Mesothelial cell of epicardium (in vitro differentiated cells): ENCODE measurements around the gene ITPKC. TPM values are rescaled to one million over a fixed set of nuclear protein-coding genes. Genes with fewer than 3 reads are reported as not detected.
A peak's percentile ranks its signal among the peaks of the same experiment; 100 is the strongest.

Experiments
- DNase-seq, 2 experiments: peaks; one replicate each; pipeline ENCODE4 v3.0.0; 2021; ENCODE audit warnings: low spot score in 2 of 2; ENCODE audit not compliant: unreplicated experiment in 2 of 2
- H3K27ac Mint-ChIP-seq: 2 replicates; pipeline ENCODE4 v1.8.0; 2021; ENCODE audit warnings: mixed read lengths
- H3K27me3 Mint-ChIP-seq: 2 replicates; pipeline ENCODE4 v1.8.0; 2021; ENCODE audit warnings: low read depth, mixed read lengths
- H3K36me3 Mint-ChIP-seq: 2 replicates; pipeline ENCODE4 v1.8.0; 2021; ENCODE audit warnings: mixed read lengths
- H3K4me1 Mint-ChIP-seq: 2 replicates; pipeline ENCODE4 v1.8.0; 2021; ENCODE audit warnings: mixed read lengths
- H3K4me3 Mint-ChIP-seq: 2 replicates; pipeline ENCODE4 v1.8.0; 2021; ENCODE audit warnings: mild to moderate bottlenecking, moderate library complexity, mixed read lengths
- H3K9me3 Mint-ChIP-seq: 2 replicates; pipeline ENCODE4 v1.8.0; 2021; ENCODE audit warnings: mixed read lengths
- CTCF ChIP-seq: fragments of 200-600 bp; sonication (generic); IDR thresholded peaks from one replicate; pipeline ENCODE4 v1.5.0; 2021; ENCODE audit warnings: antibody characterized with exemption; ENCODE audit not compliant: unreplicated experiment
- total RNA-seq: library from RNA; stranded (reverse); gene quantifications from 3 replicates; pipeline ENCODE4 v1.2.1, GENCODE V29; 2021

Gene ITPKC
- total RNA-seq, 1 donor from 2014 or later = 28.3 TPM

GRCh38 chr19:40709817-40710216, 7.1 kb upstream of the ITPKC start:
- no peaks in the 10 kb centered on the region for H3K9me3 Mint-ChIP-seq
- H3K4me3 Mint-ChIP-seq = no peak overlapping the region
- no peak overlapping the region for H3K27ac Mint-ChIP-seq
- no peak for DNase-seq
- H3K4me1 Mint-ChIP-seq = peaks cover 10% of the 10 kb centered on the region
- TF ChIP-seq CTCF = no peak
- H3K27me3 Mint-ChIP-seq = no peaks in the 10 kb centered on the region
- H3K36me3 Mint-ChIP-seq = peaks cover 33% of the 10 kb centered on the region

GRCh38 chr19:40713939-40714338, 3.0 kb upstream of the ITPKC start:
- Mint-ChIP-seq H3K27me3 (no peaks in the 10 kb centered on the region), H3K36me3 (peaks cover 25% of the 10 kb centered on the region), H3K4me3 (peak overlapping the region; percentile 86)

GRCh38 chr19:40714441-40715299, 2.2 kb upstream of the ITPKC start:
- Mint-ChIP-seq H3K27ac (peak overlapping the region; percentile 99), H3K27me3 (no peaks in the 10 kb centered on the region), H3K4me3 (peak overlapping the region; percentile 86), H3K36me3 (peaks cover 20% of the 10 kb centered on the region), H3K4me1 (peaks cover 31% of the 10 kb centered on the region), H3K9me3 (no peaks in the 10 kb centered on the region)
- peak; percentile 91 to 96 for DNase-seq
- no peak for TF ChIP-seq CTCF

More at GRCh38 chr19:40713939-40714338, 3.0 kb upstream of the ITPKC start:
- H3K4me1 Mint-ChIP-seq = peaks cover 27% of the 10 kb centered on the region
- H3K27ac Mint-ChIP-seq = peak overlapping the region; percentile 99
- TF ChIP-seq CTCF = no peak
- no peak for DNase-seq
- H3K9me3 Mint-ChIP-seq = no peaks in the 10 kb centered on the region

- Mint-ChIP-seq H3K27me3 (no peaks in the 10 kb centered on the region), H3K9me3 (no peaks in the 10 kb centered on the region)
- DNase-seq = peak; percentile 53 to 76
These were observed 856 bp upstream of the ITPKC start for GRCh38 chr19:40716031-40716481.

GRCh38 chr19:40717325-40717879, 490 bp downstream of the ITPKC start:
- peak overlapping the region; percentile 100 for H3K27ac Mint-ChIP-seq

More at GRCh38 chr19:40716031-40716481, 856 bp upstream of the ITPKC start:
- H3K4me3 Mint-ChIP-seq = peak overlapping the region; percentile 86
- H3K27ac Mint-ChIP-seq = peak overlapping the region; percentile 99
- peaks cover 45% of the 10 kb centered on the region for H3K4me1 Mint-ChIP-seq
- peaks cover 13% of the 10 kb centered on the region for H3K36me3 Mint-ChIP-seq
- TF ChIP-seq CTCF = no peak

More at GRCh38 chr19:40717325-40717879, 490 bp downstream of the ITPKC start:
- Mint-ChIP-seq H3K36me3 (peaks cover 5% of the 10 kb centered on the region), H3K4me3 (peak overlapping the region; percentile 97), H3K4me1 (peaks cover 52% of the 10 kb centered on the region), H3K27me3 (no peaks in the 10 kb centered on the region), H3K9me3 (no peaks in the 10 kb centered on the region)
- no peak for TF ChIP-seq CTCF
- no peak for DNase-seq
